H9 (cell line): ENCODE data around the gene LHFPL2. TPM values are rescaled to one million over a fixed set of nuclear protein-coding genes. Genes with fewer than 3 reads are reported as not detected.

Source experiments
- DNase-seq: peaks from one replicate; pipeline ENCODE4 v3.0.0-alpha.2; 2017
- H2AFZ ChIP-seq: one replicate; pipeline ENCODE4 v1.6.1; 2013; ENCODE audit warnings: mild to moderate bottlenecking, low read length, control low read depth, moderate library complexity
- H2AK5ac ChIP-seq: 2 replicates; pipeline ENCODE4 v1.6.1; 2013; ENCODE audit warnings: low read length, control low read depth, mixed read lengths; ENCODE audit not compliant: insufficient read length
- H2BK120ac ChIP-seq: one replicate; pipeline ENCODE4 v1.6.1; 2013; ENCODE audit warnings: low read depth, mild to moderate bottlenecking, low read length, control low read depth, inconsistent platforms; ENCODE audit not compliant: poor library complexity, severe bottlenecking
- H2BK12ac ChIP-seq: 2 replicates; pipeline ENCODE4 v1.6.1; 2013; ENCODE audit warnings: low read length, control low read depth, mixed read lengths, low read depth; ENCODE audit not compliant: insufficient read length
- H2BK15ac ChIP-seq: 2 replicates; pipeline ENCODE4 v1.6.1; 2013; ENCODE audit warnings: low read depth, low read length, control low read depth
- H2BK20ac ChIP-seq: one replicate; pipeline ENCODE4 v1.6.1; 2013; ENCODE audit warnings: low read depth, mild to moderate bottlenecking, low read length, control low read depth, inconsistent platforms; ENCODE audit not compliant: poor library complexity, severe bottlenecking
- H2BK5ac ChIP-seq: 2 replicates; pipeline ENCODE4 v1.6.1; 2013; ENCODE audit warnings: low read length, control low read depth, mixed read lengths; ENCODE audit not compliant: insufficient read length
- H3K14ac ChIP-seq: 2 replicates; pipeline ENCODE4 v1.6.1; 2013; ENCODE audit warnings: low read length, control low read depth; ENCODE audit not compliant: insufficient read depth
- H3K18ac ChIP-seq: 2 replicates; pipeline ENCODE4 v1.6.1; 2013; ENCODE audit warnings: low read depth, mild to moderate bottlenecking, mixed read lengths, low read length, control low read depth; ENCODE audit not compliant: insufficient read length
- H3K23ac ChIP-seq: 2 replicates; pipeline ENCODE4 v1.6.1; 2013; ENCODE audit warnings: low read length, control low read depth, mixed read lengths, low read depth; ENCODE audit not compliant: insufficient read length
- H3K23me2 ChIP-seq: 2 replicates; pipeline ENCODE4 v1.6.1; 2013; ENCODE audit warnings: low read depth, mild to moderate bottlenecking, mixed read lengths, low read length, control low read depth; ENCODE audit not compliant: insufficient read length, poor library complexity, severe bottlenecking
- H3K27ac ChIP-seq: 2 replicates; pipeline ENCODE4 v1.5.1; 2013; ENCODE audit warnings: low read length, control low read depth, mixed read lengths, low read depth; ENCODE audit not compliant: insufficient read length
- H3K27me3 ChIP-seq: 2 replicates; pipeline ENCODE4 v1.6.1; 2013; ENCODE audit warnings: low read length, control low read depth, inconsistent platforms; ENCODE audit not compliant: insufficient read depth
- H3K4ac ChIP-seq: 2 replicates; pipeline ENCODE4 v1.6.1; 2013; ENCODE audit warnings: low read depth, mild to moderate bottlenecking, control low read depth, inconsistent platforms, low read length, moderate library complexity
- H3K4me1 ChIP-seq: 2 replicates; pipeline ENCODE4 v1.6.1; 2013; ENCODE audit warnings: low read length, control low read depth, inconsistent platforms; ENCODE audit not compliant: insufficient read depth
- H3K4me2 ChIP-seq: 2 replicates; pipeline ENCODE4 v1.6.1; 2013; ENCODE audit warnings: low read length, control low read depth, mixed read lengths; ENCODE audit not compliant: insufficient read length, insufficient read depth
- H3K56ac ChIP-seq: 2 replicates; pipeline ENCODE4 v1.6.1; 2013; ENCODE audit warnings: low read depth, mild to moderate bottlenecking, mixed read lengths, low read length, control low read depth; ENCODE audit not compliant: insufficient read length
- H3K79me1 ChIP-seq: 2 replicates; pipeline ENCODE4 v1.6.1; 2013; ENCODE audit warnings: low read depth, mild to moderate bottlenecking, moderate library complexity, low read length, control low read depth, inconsistent platforms; ENCODE audit not compliant: insufficient read depth, poor library complexity, severe bottlenecking
- H3K79me2 ChIP-seq: 2 replicates; pipeline ENCODE4 v1.6.1; 2013; ENCODE audit warnings: low read length, control low read depth, inconsistent platforms; ENCODE audit not compliant: insufficient read depth
- H3K9ac ChIP-seq: 2 replicates; pipeline ENCODE4 v1.6.1; 2013; ENCODE audit warnings: low read length, control low read depth, mixed read lengths; ENCODE audit not compliant: insufficient read length; ENCODE audit errors: extremely low read depth
- H3K9me3 ChIP-seq: one replicate; pipeline ENCODE4 v1.6.1; 2013; ENCODE audit warnings: low read depth, low read length, inconsistent platforms; ENCODE audit not compliant: control insufficient read depth
- H3T11ph ChIP-seq: one replicate; pipeline ENCODE4 v1.6.1; 2013; ENCODE audit warnings: mild to moderate bottlenecking, low read length, control low read depth, inconsistent platforms
- H4K20me1 ChIP-seq: one replicate; pipeline ENCODE4 v1.6.1; 2013; ENCODE audit not compliant: control insufficient read depth, insufficient read length, insufficient read depth
- H4K5ac ChIP-seq: 2 replicates; pipeline ENCODE4 v1.6.1; 2013; ENCODE audit warnings: low read depth, mild to moderate bottlenecking, mixed read lengths, low read length, control low read depth; ENCODE audit not compliant: insufficient read length
- H4K8ac ChIP-seq: replicated peaks from 2 replicates; pipeline ENCODE4 v1.6.1; 2013; ENCODE audit warnings: low read length, control low read depth, mixed read lengths, low read depth; ENCODE audit not compliant: insufficient read length
- H4K91ac ChIP-seq: 2 replicates; pipeline ENCODE4 v1.6.1; 2013; ENCODE audit warnings: low read depth, mild to moderate bottlenecking, moderate library complexity, mixed read lengths, low read length, control low read depth; ENCODE audit not compliant: insufficient read length
- H3K27ac Mint-ChIP-seq, 3 experiments: 2 replicates in 2 of 3; 3 replicates in 1 of 3; pipeline ENCODE4 v1.8.0; 2020 to 2021; ENCODE audit warnings: mixed read lengths in 3 of 3, mild to moderate bottlenecking in 1 of 3, moderate library complexity in 1 of 3
- H3K27me3 Mint-ChIP-seq: 2 replicates; pipeline ENCODE4 v1.8.0; 2021; ENCODE audit warnings: low read depth, mild to moderate bottlenecking, moderate library complexity, mixed read lengths
- H3K36me3 Mint-ChIP-seq, 3 experiments: 2 replicates in 2 of 3; 3 replicates in 1 of 3; pipeline ENCODE4 v1.8.0; 2020 to 2021; ENCODE audit warnings: low read depth in 3 of 3, mixed read lengths in 3 of 3; ENCODE audit not compliant: insufficient read depth in 1 of 3
- H3K4me1 Mint-ChIP-seq, 2 experiments: 2 replicates each; pipeline ENCODE4 v1.8.0; 2020; ENCODE audit warnings: mixed read lengths in 2 of 2
- H3K4me3 Mint-ChIP-seq, 2 experiments: 2 replicates in 1 of 2; 3 replicates in 1 of 2; pipeline ENCODE4 v1.8.0; 2020 to 2021; ENCODE audit warnings: mild to moderate bottlenecking in 2 of 2, mixed read lengths in 2 of 2, moderate library complexity in 1 of 2
- H3K9me3 Mint-ChIP-seq, 2 experiments: 2 replicates in 1 of 2; 3 replicates in 1 of 2; pipeline ENCODE4 v1.8.0; 2020; ENCODE audit warnings: mild to moderate bottlenecking in 2 of 2, mixed read lengths in 2 of 2, moderate library complexity in 1 of 2
- WGBS: extraction: QIAGEN DNeasy Blood & Tissue Kit; methylation state at CpG from one replicate; pipeline ENCODE4 v1.1.7; 2013; ENCODE audit warnings: missing lambda C conversion rate, low lambda C conversion rate, mixed read lengths; ENCODE audit not compliant: insufficient read length; ENCODE audit errors: extremely low coverage; 5-methylcytosine and 5-hydroxymethylcytosine counted together
- total RNA-seq: library from RNA; stranded (reverse); gene quantifications from 2 replicates; pipeline ENCODE4 v1.2.1, GENCODE V29; 2021
- TF ChIP-seq, protein P1 (sequence below): fragments of 200-600 bp; sonication (generic); conservative IDR thresholded peaks from 3 replicates; pipeline ENCODE4 v1.8.0; 2021; ENCODE audit warnings: antibody characterized with exemption, mild to moderate bottlenecking

Gene LHFPL2
- total RNA-seq, 1 experiment from 2014 or later, result 26.3 TPM

DNA sequence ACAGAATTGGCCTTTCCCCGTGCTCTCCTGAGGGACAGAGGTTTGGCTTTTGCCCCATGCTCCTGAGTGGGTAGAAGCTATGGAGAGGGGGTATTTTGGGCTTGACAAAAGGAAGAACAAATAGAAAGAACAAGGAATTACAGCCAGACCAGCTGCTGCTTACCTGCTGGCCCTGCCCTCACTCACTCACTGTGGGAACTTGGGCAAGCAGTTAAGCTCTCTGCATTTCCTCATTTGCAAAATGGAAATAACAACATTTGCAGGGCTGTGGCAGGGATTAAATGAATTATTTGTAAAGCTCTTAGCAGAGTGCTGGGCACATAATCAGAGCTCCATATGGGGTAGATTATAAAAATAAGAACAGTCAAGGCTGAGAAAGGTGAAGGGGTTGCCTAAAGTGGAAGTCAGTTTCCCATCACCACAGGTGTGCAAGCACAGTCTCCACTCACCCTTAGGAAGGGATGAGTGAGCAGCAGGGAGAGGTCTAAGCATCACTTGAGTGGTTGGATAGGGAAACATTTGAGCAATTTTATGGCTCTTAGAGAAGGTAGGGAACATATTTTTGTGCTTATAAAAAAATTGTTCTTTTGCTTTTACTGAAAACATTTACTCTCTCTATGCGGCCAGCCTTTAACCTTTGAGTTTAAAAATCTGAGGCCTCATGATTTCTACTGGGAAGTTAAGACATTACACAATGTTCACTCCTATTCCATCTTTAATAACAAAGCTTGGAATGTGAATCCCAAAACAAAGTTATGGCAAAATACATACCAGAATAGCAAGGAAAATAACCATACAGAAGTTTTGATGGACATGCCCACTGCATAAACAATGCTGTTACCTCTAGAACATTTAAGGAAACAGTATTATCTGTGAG is 42.8 kb upstream of the LHFPL2 start:
- no peak overlapping the region for H2BK20ac ChIP-seq
- no peak overlapping the region for H3K9ac ChIP-seq
- no peak overlapping the region for H2AK5ac ChIP-seq
- H4K8ac ChIP-seq, result no peak overlapping the region
- H3K4ac ChIP-seq, result no peak overlapping the region
- Mint-ChIP-seq H3K36me3 (peaks cover 8 to 24% (median 23%) of the 10 kb centered on the region in 3 experiments), H3K4me1 (peaks cover 23 to 24% of the 10 kb centered on the region in 2 experiments), H3K9me3 (peaks cover 25 to 40% of the 10 kb centered on the region in 2 experiments), H3K4me3 (peak overlapping the region in 1 of 2 experiments; percentile 64; a peak in 2 of 5 replicates), H3K27ac (peak overlapping the region in 2 of 3 experiments; percentile 35 to 97; a peak in 5 of 7 replicates), H3K27me3 (peaks cover 5% of the 10 kb centered on the region; the same call in 1 of the 2 replicates)
- H3K18ac ChIP-seq, result no peak overlapping the region
- no peak overlapping the region for H3K27ac ChIP-seq
- H4K5ac ChIP-seq, result no peak overlapping the region
- no peaks in the 10 kb centered on the region for H3K79me1 ChIP-seq
- no peak overlapping the region for H2BK15ac ChIP-seq
- H4K91ac ChIP-seq, result no peak overlapping the region
- H2BK120ac ChIP-seq, result no peak overlapping the region
- peaks cover 6% of the 10 kb centered on the region; the same call in 1 of the 2 replicates for H3K4me1 ChIP-seq
- H4K20me1 ChIP-seq, result no peaks in the 10 kb centered on the region
- H3K9me3 ChIP-seq, result no peaks in the 10 kb centered on the region
- WGBS, result no CpG with 5 or more reads among the region's 2 CpGs
- no peak overlapping the region for H3T11ph ChIP-seq
- H2BK5ac ChIP-seq, result no peak overlapping the region
- H2AFZ ChIP-seq, result no peak overlapping the region
- no peak overlapping the region for H3K23ac ChIP-seq
- no peak overlapping the region for H3K14ac ChIP-seq
- no peaks in the 10 kb centered on the region for H3K23me2 ChIP-seq
- no peaks in the 10 kb centered on the region for H3K27me3 ChIP-seq
- DNase-seq, result no peak
- no peak overlapping the region for H2BK12ac ChIP-seq
- no peak overlapping the region for H3K4me2 ChIP-seq
- TF ChIP-seq, protein P1, sequence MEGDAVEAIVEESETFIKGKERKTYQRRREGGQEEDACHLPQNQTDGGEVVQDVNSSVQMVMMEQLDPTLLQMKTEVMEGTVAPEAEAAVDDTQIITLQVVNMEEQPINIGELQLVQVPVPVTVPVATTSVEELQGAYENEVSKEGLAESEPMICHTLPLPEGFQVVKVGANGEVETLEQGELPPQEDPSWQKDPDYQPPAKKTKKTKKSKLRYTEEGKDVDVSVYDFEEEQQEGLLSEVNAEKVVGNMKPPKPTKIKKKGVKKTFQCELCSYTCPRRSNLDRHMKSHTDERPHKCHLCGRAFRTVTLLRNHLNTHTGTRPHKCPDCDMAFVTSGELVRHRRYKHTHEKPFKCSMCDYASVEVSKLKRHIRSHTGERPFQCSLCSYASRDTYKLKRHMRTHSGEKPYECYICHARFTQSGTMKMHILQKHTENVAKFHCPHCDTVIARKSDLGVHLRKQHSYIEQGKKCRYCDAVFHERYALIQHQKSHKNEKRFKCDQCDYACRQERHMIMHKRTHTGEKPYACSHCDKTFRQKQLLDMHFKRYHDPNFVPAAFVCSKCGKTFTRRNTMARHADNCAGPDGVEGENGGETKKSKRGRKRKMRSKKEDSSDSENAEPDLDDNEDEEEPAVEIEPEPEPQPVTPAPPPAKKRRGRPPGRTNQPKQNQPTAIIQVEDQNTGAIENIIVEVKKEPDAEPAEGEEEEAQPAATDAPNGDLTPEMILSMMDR, result no peak
- H3K56ac ChIP-seq, result no peak overlapping the region
- no peaks in the 10 kb centered on the region for H3K79me2 ChIP-seq
